GM23338 (cell line): Measurements from ENCODE around the gene CUEDC1. TPM values are rescaled to one million over a fixed set of nuclear protein-coding genes. Genes with fewer than 3 reads are reported as not detected.
A peak's percentile ranks its signal among the peaks of the same experiment; 100 is the strongest.

Experiments
- ATAC-seq: fragments of 200-7000 bp; cut with Tn5 transposase; 3 replicates; pipeline ENCODE4 v1.9.1; 2020
- DNase-seq: peaks from one replicate; pipeline ENCODE4 v3.0.0-alpha.2; 2015; ENCODE audit warnings: low spot score
- H2AFZ ChIP-seq: fragments of 200-600 bp; sonication (generic); 2 replicates; pipeline ENCODE4 v1.8.0; 2016; ENCODE audit warnings: antibody characterized with exemption, mild to moderate bottlenecking, moderate library complexity
- H3F3A ChIP-seq: fragments of 200-600 bp; sonication (generic); replicated peaks from 2 replicates; pipeline ENCODE4 v1.8.0; 2017; ENCODE audit warnings: antibody characterized with exemption, mixed run types, low read depth
- H3K27ac ChIP-seq: fragments of 200-600 bp; sonication (generic); 2 replicates; pipeline ENCODE4 v1.6.1; 2016; ENCODE audit warnings: low read depth
- H3K27me3 ChIP-seq: fragments of 200-600 bp; sonication (generic); 2 replicates; pipeline ENCODE4 v1.8.0; 2016; ENCODE audit warnings: mild to moderate bottlenecking, mixed run types, moderate library complexity; ENCODE audit not compliant: insufficient read depth
- H3K36me3 ChIP-seq: fragments of 200-600 bp; sonication (generic); 2 replicates; pipeline ENCODE4 v1.8.0; 2016; ENCODE audit warnings: mild to moderate bottlenecking; ENCODE audit not compliant: insufficient read depth
- H3K4me1 ChIP-seq: fragments of 200-600 bp; sonication (generic); 2 replicates; pipeline ENCODE4 v1.8.0; 2016; ENCODE audit warnings: mild to moderate bottlenecking, moderate library complexity; ENCODE audit not compliant: insufficient read depth
- H3K4me2 ChIP-seq: fragments of 200-600 bp; sonication (generic); 2 replicates; pipeline ENCODE4 v1.7.1; 2017; ENCODE audit warnings: mixed run types
- H3K4me3 ChIP-seq: fragments of 200-600 bp; sonication (generic); 2 replicates; pipeline ENCODE4 v1.6.1; 2016; ENCODE audit warnings: mixed run types
- H3K79me2 ChIP-seq: fragments of 200-600 bp; sonication (generic); replicated peaks from 2 replicates; pipeline ENCODE4 v1.8.0; 2017; ENCODE audit warnings: mild to moderate bottlenecking; ENCODE audit not compliant: insufficient read depth
- H3K9me2 ChIP-seq: fragments of 200-600 bp; sonication (generic); 2 replicates; pipeline ENCODE4 v1.8.0; 2017; ENCODE audit not compliant: insufficient read depth
- H4K20me1 ChIP-seq: fragments of 200-600 bp; sonication (generic); replicated peaks from 2 replicates; pipeline ENCODE4 v1.8.0; 2017; ENCODE audit warnings: mild to moderate bottlenecking; ENCODE audit not compliant: insufficient read depth
- H3K27ac Mint-ChIP-seq: 2 replicates; pipeline ENCODE4 v1.8.0; 2020; ENCODE audit warnings: inconsistent platforms, mild to moderate bottlenecking, moderate library complexity, mixed read lengths
- H3K27me3 Mint-ChIP-seq: 3 replicates; pipeline ENCODE4 v1.8.0; 2022; ENCODE audit warnings: low read depth, mild to moderate bottlenecking, moderate library complexity, mixed read lengths, inconsistent platforms; ENCODE audit not compliant: insufficient read depth, poor library complexity
- H3K36me3 Mint-ChIP-seq: 3 replicates; pipeline ENCODE4 v1.8.0; 2021; ENCODE audit warnings: low read depth, mild to moderate bottlenecking, inconsistent platforms, moderate library complexity, mixed read lengths
- H3K4me1 Mint-ChIP-seq: 3 replicates; pipeline ENCODE4 v1.8.0; 2020; ENCODE audit warnings: mild to moderate bottlenecking, inconsistent platforms, mixed read lengths
- H3K4me3 Mint-ChIP-seq: 3 replicates; pipeline ENCODE4 v1.8.0; 2021; ENCODE audit warnings: moderate library complexity, mild to moderate bottlenecking, inconsistent platforms, mixed read lengths
- H3K9me3 Mint-ChIP-seq: 3 replicates; pipeline ENCODE4 v1.8.0; 2020; ENCODE audit warnings: moderate library complexity, mild to moderate bottlenecking, inconsistent platforms, mixed read lengths
- CREB1 ChIP-seq: fragments of 250-450 bp; sonication (Bioruptor Pico); IDR thresholded peaks from 2 replicates; pipeline ENCODE4 v1.5.0; 2020; ENCODE audit warnings: low read depth, mild to moderate bottlenecking, moderate library complexity
- CTCF ChIP-seq, 2 experiments: fragments of 200-600 bp in 1 of 2; sonication (generic) in 1 of 2; conservative IDR thresholded peaks; 2 replicates each; pipeline versions ENCODE4 v1.5.1 to v1.6.1; 2016 to 2017; ENCODE audit warnings: antibody characterized with exemption in 2 of 2, low read depth in 2 of 2, mild to moderate bottlenecking in 2 of 2, moderate library complexity in 1 of 2
- EZH2phosphoT487 ChIP-seq: fragments of 200-600 bp; sonication (generic); IDR thresholded peaks from one replicate; pipeline ENCODE4 v1.8.1; 2018; ENCODE audit warnings: antibody characterized with exemption; ENCODE audit not compliant: unreplicated experiment
- NANOG ChIP-seq: IDR thresholded peaks from 2 replicates; pipeline ENCODE4 v1.6.1; 2016; ENCODE audit warnings: antibody characterized with exemption, borderline replicate concordance
- STAT1 ChIP-seq: IDR thresholded peaks from one replicate; pipeline ENCODE4 v1.6.1; 2016; ENCODE audit warnings: antibody characterized with exemption; ENCODE audit not compliant: unreplicated experiment
- ZNF114 ChIP-seq: fragments of 250-450 bp; sonication (Bioruptor Pico); IDR thresholded peaks from 2 replicates; pipeline ENCODE4 v1.5.0; 2020; ENCODE audit warnings: mild to moderate bottlenecking, moderate library complexity
- ZNF331 ChIP-seq: fragments of 250-450 bp; sonication (Bioruptor Pico); IDR thresholded peaks from 2 replicates; pipeline ENCODE4 v1.5.0; 2020; ENCODE audit warnings: low read depth, mild to moderate bottlenecking, moderate library complexity
- polyA plus RNA-seq: library from polyadenylated mRNA; unstranded; fragments of >200 nt; fragmentation: Nextera tagmentation; extraction: Ambion mirVana; gene quantifications from 2 replicates; pipeline ENCODE4 v1.2.1, GENCODE V29; 2016
- total RNA-seq: library from RNA; depleted of rRNA; stranded (reverse); fragments of >200 nt; shearing (Covaris generic); gene quantifications from 2 replicates; pipeline ENCODE4 v1.2.3, GENCODE V29; 2014
- TF ChIP-seq, protein P1 (sequence below): fragments of 250-450 bp; sonication (Bioruptor Pico); IDR thresholded peaks from 2 replicates; pipeline ENCODE4 v1.5.0; 2020; ENCODE audit warnings: mild to moderate bottlenecking, moderate library complexity

The CUEDC1 gene
- total and polyA plus RNA-seq, 2 experiments from 2014 or later, result 3.0 to 7.7 TPM

- TF ChIP-seq, protein P1, sequence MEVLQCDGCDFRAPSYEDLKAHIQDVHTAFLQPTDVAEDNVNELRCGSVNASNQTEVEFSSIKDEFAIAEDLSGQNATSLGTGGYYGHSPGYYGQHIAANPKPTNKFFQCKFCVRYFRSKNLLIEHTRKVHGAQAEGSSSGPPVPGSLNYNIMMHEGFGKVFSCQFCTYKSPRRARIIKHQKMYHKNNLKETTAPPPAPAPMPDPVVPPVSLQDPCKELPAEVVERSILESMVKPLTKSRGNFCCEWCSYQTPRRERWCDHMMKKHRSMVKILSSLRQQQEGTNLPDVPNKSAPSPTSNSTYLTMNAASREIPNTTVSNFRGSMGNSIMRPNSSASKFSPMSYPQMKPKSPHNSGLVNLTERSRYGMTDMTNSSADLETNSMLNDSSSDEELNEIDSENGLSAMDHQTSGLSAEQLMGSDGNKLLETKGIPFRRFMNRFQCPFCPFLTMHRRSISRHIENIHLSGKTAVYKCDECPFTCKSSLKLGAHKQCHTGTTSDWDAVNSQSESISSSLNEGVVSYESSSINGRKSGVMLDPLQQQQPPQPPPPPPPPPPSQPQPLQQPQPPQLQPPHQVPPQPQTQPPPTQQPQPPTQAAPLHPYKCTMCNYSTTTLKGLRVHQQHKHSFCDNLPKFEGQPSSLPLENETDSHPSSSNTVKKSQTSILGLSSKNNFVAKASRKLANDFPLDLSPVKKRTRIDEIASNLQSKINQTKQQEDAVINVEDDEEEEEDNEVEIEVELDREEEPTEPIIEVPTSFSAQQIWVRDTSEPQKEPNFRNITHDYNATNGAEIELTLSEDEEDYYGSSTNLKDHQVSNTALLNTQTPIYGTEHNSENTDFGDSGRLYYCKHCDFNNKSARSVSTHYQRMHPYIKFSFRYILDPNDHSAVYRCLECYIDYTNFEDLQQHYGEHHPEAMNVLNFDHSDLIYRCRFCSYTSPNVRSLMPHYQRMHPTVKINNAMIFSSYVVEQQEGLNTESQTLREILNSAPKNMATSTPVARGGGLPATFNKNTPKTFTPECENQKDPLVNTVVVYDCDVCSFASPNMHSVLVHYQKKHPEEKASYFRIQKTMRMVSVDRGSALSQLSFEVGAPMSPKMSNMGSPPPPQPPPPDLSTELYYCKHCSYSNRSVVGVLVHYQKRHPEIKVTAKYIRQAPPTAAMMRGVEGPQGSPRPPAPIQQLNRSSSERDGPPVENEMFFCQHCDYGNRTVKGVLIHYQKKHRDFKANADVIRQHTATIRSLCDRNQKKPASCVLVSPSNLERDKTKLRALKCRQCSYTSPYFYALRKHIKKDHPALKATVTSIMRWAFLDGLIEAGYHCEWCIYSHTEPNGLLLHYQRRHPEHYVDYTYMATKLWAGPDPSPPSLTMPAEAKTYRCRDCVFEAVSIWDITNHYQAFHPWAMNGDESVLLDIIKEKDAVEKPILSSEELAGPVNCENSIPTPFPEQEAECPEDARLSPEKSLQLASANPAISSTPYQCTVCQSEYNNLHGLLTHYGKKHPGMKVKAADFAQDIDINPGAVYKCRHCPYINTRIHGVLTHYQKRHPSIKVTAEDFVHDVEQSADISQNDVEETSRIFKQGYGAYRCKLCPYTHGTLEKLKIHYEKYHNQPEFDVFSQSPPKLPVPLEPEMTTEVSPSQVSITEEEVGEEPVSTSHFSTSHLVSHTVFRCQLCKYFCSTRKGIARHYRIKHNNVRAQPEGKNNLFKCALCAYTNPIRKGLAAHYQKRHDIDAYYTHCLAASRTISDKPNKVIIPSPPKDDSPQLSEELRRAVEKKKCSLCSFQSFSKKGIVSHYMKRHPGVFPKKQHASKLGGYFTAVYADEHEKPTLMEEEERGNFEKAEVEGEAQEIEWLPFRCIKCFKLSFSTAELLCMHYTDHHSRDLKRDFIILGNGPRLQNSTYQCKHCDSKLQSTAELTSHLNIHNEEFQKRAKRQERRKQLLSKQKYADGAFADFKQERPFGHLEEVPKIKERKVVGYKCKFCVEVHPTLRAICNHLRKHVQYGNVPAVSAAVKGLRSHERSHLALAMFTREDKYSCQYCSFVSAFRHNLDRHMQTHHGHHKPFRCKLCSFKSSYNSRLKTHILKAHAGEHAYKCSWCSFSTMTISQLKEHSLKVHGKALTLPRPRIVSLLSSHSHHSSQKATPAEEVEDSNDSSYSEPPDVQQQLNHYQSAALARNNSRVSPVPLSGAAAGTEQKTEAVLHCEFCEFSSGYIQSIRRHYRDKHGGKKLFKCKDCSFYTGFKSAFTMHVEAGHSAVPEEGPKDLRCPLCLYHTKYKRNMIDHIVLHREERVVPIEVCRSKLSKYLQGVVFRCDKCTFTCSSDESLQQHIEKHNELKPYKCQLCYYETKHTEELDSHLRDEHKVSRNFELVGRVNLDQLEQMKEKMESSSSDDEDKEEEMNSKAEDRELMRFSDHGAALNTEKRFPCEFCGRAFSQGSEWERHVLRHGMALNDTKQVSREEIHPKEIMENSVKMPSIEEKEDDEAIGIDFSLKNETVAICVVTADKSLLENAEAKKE (CRISPR knock-in tag), result no peak
- TF ChIP-seq STAT1 (no peak), ZNF114 (CRISPR knock-in tag) (no peak), EZH2phosphoT487 (no peak), CREB1 (CRISPR knock-in tag) (no peak), ZNF331 (CRISPR knock-in tag) (no peak), NANOG (no peak)
Measured at GRCh38 chr17:57818066-57818465, 137.1 kb downstream of the CUEDC1 start (continued).

DNA sequence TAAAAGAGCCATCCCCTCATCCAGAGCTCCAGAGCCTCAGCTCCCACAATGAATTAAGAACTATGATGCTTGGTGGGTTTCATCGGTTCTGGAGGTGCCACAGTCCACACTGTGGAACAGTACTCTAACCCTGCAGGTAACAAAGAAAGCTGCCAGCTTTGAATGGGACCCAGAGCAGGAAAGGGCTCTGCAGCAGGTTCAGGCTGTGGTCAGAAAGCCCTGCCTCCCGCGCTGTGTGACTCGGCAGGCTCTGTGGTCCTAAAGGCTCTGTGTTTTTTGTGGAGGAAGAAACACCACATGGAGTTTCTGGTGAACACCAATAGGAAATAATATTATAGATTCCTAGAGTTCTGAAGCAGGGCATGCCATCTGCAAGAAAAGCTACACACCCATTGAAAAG is 137.9 kb downstream of the CUEDC1 start:
- Mint-ChIP-seq H3K9me3 (no peaks in the 10 kb centered on the region), H3K27me3 (peaks cover 7% of the 10 kb centered on the region), H3K4me1 (peaks cover 8% of the 10 kb centered on the region; the same call in 2 of the 3 replicates)

More for the DNA sequence above, 137.9 kb downstream of the CUEDC1 start:
- Histone ChIP-seq H3K4me2 (no peak overlapping the region), H3K79me2 (no peaks in the 10 kb centered on the region), H2AFZ (no peak overlapping the region), H4K20me1 (no peaks in the 10 kb centered on the region), H3F3A (no peaks in the 10 kb centered on the region), H3K36me3 (no peaks in the 10 kb centered on the region), H3K4me3 (no peak overlapping the region), H3K9me2 (no peaks in the 10 kb centered on the region), H3K4me1 (no peaks in the 10 kb centered on the region), H3K27me3 (no peaks in the 10 kb centered on the region), H3K27ac (no peak overlapping the region)
- no peaks in the 10 kb centered on the region for H3K36me3 Mint-ChIP-seq
- H3K4me3 Mint-ChIP-seq, result no peak overlapping the region
- DNase-seq, result no peak
- H3K27ac Mint-ChIP-seq, result no peak overlapping the region
- no peak for ATAC-seq
- TF ChIP-seq ZNF331 (CRISPR knock-in tag), result peak; percentile 61
- no peak for TF ChIP-seq CTCF (conservative IDR thresholded peaks at IDR 0.05; ENCODE audit: low read depth in 2 of 2)
